HG02970 (cell line): ENCODE measurements around the gene EFCAB12.

Experiments
- ATAC-seq: cut with Tn5 transposase; IDR thresholded peaks from one replicate; pipeline ENCODE4 v1.9.1; 2021; ENCODE audit warnings: mild to moderate bottlenecking, moderate library complexity, moderate number of reproducible peaks; ENCODE audit not compliant: unreplicated experiment, low FRiP score

EFCAB12 gene

DNA sequence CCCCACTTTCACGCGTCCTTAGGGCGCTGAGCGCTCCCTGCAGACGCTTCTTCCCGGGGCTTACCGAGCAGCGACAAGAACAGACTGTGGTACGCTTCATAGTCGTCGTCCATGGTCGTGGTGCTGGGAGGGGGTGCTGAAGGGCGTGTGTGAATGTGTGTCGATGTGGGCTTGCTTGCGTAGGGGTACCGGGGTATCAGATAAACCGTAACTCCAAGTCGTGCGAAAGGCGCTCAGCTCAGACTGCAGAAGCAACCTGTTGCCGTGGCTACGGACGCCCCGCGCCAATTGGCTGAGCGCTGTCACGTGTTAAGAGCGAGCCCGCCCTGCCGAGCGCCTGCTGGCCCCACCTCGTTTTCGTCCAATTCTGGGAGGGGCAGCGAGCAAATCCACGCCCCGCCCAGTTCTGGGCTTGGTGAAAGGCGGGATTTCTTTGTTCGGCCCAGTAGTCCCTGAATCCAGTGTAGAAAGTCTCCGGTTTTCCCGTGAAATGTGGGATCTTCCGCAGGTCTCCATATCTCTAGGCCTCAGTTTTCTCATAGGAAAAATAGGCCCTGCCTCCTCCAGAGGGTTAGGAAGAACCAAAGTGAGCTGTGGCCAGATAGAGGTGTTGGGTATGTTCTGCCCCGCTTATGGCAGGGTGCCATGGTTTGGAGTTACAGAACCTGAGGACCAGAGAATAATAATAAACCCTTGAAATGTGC is at the start of gene EFCAB12:
TSS of gene EFCAB12 (minus strand) at position 261 of the 704 bp plus-strand sequence. CDS start at position 113, 148 bp downstream.
- no peak for ATAC-seq

- no peak for ATAC-seq
These were observed 48.1 kb upstream of the EFCAB12 start for GRCh38 chr3:129476586-129476985.

DNA sequence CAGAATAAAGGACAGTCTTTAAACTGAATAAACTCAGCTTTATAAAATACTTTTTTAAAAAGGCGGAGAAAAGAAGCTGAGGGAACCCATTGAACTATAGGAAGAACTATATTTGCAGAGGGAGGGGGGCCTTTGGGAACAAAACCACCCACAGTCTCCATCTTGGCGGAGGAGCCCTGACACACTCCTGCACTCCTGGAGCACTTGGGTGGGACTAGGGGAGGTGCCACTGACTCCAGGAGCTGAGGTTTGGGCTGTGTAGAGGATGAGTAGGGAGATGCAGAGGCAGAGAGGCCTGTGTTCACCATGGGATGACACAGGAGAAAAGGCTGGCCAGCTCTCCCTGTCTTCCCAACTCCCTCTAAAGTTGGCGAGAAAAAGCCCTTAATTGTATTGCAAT is 47.4 kb upstream of the EFCAB12 start:
- no peak for ATAC-seq

DNA sequence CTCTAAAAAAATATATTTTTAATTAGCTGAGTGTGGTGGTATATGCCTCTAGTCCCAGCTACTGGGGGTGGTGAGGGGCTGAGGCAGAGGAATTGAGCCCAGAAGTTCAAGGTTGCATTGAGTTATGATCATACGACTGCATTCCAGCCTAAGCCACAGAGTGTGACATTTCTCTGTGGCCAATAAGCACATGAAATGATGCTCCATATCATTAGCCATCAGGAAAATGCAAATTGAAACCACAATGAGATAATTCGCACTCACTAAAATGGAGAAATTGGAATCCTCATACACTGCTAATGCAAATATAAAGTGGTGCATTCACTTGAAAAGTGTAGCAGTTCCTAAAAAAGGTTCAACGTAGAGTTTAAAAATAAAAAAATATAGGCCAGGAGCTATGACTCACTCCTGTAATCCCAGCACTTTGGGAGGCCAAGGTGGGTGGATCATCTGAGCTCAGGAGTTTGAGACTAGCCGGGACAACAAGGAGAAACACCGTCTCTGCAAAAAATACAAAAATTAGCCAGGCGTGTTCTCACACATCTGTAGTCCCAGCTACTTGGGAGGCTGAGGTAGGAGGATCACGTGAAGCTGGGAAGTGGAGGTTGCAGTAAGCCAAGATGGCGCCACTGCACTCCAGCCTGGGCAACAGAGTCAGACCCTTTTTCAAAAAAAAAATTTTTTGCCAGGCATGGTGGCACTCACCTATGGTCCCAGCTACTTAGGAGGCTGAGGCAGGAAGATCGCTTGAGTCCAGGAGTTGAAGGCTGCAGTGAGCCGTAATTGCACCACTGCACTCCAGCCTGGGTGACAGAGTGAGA is 46.8 kb upstream of the EFCAB12 start:
- ATAC-seq, result no peak

DNA sequence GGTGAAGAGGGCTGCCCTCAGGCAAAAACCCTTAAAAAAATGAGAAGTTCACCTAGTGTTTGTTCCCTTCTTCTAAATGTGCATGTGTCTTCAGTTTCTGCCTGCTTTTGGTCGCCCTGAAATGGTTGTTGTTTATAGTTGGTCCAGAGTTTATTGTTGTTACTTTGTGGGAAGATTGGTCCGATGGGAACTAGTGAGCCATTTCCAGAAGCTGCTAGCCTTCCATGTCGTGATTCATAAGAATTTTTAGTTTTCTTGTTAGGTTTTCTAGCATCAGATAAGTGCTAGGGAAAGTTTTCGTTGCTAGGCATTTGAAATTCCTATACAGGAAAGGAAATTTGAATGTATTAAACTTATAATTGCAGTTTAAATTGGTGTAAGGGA is 45.3 kb upstream of the EFCAB12 start:
- no peak for ATAC-seq

GRCh38 chr3:129473067-129473768 is 44.8 kb upstream of the EFCAB12 start:
- ATAC-seq, result no peak

DNA sequence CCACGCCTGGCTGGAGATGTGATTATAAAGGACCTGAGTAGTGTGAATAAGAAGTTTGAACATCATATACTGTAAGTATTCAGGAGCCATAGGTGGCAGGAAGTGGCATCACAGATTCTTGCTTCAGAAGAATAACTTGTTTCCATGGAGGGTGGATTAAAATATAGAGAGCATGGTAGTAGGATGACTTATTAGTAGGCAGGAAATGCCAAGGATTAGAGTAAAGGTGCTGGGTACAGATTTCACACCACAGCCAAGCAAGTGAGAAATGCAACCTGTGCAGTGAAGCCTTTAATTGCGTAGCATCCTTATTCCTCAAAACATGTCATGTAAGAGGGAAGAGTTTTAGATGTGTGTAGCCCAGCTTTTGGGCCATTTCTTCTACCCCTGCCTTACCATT is 42.4 kb upstream of the EFCAB12 start:
- ATAC-seq, result no peak

DNA sequence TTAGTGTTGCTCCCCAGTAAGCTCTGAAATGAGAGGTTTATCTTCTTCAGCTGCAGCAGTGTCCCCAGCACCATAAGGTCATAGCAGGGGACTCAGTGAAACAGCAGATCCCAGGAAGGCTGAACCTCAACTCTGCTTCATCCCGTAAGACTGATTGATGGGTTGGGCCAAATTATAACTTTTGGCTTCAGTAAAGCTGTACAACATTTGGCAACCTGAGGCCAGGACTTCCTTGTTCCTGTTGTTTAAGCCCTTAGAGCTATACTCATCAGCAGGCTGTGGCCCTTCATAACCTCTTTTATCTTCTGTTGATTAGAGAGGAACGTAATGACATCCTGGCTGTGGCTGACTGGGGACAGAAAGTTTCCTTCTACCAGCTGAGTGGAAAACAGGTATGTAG is 40.6 kb upstream of the EFCAB12 start:
- no peak for ATAC-seq

DNA sequence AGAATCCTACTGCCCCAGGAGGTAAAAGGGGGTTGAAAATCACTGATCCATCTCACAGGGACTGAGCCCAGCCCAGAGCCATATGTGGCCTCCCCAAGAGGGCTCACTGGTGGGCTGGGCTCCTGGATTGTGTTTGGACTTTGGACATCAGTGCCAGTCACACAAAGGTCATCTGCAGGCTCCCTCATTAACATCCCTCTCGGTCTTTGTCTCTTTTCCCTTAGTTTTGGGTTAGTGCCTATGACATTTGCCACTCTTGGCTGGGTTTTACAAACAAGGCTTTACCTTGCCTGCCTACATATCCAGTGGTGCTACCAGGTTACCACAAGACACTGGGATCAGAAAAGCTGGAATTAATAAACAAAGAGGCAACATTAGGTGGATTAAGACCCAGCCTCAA is 39.5 kb upstream of the EFCAB12 start:
- no peak for ATAC-seq

- no peak for ATAC-seq
These were observed 35.3 kb upstream of the EFCAB12 start for GRCh38 chr3:129463716-129464115.

- ATAC-seq, result no peak
These were observed 34.7 kb upstream of the EFCAB12 start for GRCh38 chr3:129463094-129463493.

DNA sequence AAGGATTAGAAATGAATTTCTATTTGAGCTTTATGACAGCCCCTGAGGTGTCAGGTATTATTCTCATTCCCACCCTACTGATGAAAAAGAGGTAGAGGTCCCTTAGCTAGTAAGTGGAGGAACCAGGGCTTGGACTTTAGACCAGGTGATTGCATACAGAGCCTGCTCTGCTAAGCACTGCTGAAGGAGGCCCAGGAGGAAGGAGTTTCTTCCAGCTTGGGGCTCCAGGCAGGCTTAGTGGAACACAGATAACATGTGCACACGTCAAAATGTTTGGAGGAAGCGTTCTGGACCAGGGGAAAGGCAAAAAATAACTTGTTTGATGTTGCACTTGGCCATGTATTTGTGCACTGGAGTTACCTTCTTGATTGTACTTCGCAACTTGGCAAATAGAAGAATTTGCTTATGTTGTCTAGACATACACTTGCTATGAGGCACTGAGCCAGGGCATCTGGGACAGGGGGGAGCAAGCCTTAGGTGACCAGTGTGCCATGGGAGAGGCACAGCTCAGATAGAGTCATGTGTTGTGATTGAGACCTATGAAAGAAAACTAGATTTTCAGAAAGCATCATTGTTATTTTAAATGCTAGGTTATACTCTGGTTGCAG is 34.0 kb upstream of the EFCAB12 start:
- no peak for ATAC-seq

- ATAC-seq, result no peak
These were observed 33.2 kb upstream of the EFCAB12 start for GRCh38 chr3:129461461-129462146.

DNA sequence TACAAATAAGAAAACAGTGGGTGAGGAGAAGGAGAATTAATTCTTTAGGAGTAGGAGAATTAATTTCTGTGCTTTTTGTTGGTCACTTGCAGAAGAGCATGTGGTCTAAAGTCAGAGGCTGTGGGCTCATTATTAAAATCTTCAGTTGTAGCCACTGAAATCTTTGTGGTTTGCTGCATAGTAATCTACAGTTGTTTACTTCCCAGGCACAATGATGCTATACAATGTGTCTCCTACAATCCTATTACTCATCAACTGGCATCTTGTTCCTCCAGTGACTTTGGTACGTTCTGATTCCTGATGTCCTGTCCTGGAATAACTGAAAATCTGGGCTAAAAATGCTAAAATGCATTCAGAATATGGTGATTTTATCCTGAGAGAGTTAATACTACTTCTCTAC is 32.6 kb upstream of the EFCAB12 start:
- ATAC-seq, result no peak

DNA sequence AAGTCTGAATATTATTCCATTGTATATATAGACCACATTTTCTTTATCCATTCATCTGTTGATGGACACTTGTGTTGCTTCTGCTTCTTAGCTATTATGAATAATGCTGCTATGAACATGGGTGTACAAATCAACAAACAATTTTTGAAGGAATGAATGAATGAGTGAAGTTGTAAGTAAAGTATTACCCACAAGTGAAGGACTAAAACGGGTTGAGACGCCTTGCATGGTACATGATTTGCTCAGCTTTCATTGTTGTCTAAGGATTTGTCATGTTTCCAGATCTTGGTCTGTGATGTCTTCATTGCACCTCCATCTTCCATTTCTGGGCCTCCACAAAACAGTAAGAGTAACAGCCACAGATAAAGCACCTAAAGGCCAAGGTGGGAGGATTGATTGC is 32.1 kb upstream of the EFCAB12 start:
- no peak for ATAC-seq

GRCh38 chr3:129460155-129460554 is 31.7 kb upstream of the EFCAB12 start:
- no peak for ATAC-seq

- no peak for ATAC-seq
These were observed 25.3 kb upstream of the EFCAB12 start for GRCh38 chr3:129453732-129454131.

DNA sequence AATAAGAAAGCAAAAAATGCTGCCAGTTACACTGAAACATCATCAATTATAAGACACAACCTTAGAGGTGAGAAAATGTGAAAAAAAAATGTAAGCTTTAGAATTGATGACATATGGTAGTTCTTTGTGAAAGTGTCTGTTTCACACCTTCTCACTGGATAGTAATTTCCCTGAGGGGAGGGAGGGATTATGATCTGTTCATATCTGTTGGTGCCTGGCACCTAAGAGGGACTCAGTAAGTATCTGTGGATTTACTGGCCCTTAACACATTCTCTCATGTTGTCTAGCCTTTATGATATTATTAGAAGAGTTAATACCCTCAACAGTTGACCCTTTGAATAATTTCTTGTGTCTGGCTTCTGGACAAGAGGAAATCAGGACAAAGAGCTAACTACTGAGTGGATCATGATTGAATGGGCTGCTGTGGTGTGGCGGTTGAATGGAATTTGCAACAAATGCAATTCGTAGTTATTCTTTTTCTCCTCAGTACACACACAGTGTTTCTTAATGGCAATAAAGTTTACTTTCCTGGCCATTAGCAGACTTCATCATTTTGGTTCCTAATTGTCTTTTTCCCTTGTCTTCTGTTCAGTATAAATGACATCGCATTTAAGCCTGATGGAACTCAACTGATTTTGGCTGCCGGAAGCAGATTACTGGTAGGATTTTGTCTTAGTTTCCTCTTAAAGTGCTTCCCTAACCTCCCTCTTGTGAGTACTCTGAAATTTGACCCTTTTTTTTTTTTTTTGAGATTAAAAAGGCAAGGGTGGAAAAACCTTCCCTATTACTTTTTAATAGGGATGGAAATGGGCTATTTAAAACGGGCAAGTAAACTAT is 21.1 kb upstream of the EFCAB12 start:
- ATAC-seq, result no peak

DNA sequence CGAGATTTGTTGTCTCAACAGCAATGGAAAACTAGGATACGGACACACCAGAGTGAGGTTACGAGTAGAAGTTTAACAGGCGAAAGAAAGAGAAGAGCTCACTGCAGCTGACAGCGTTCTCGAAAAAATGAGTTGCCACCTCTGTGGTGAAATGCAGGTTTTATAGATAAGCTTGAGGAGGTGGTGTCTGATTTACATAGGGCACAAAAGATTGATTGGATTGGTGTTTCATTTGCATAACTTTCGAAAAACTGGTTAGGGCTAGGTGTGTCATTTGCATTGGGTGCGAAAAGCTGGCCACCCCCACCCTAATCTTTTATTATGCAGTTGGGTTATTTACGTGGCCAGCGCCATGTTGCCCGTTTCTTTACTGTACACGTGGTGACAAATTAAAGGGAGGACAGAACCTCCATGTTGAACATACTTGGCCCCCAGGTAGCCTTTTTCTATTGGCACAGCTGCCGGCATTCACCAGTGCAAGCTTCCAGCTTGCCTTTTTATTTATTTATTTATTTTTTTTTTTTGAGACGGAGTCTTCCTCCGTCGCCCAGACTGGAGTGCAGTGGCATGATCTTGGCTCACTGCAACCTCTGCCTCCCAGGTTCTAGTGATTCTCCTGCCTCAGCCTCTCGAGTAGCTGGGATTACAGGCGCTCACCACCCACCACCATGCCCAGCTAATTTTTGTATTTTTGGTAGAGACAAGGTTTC is 19.9 kb upstream of the EFCAB12 start:
- ATAC-seq, result no peak
